Right atrium auricular region (tissue), 2 donors: ENCODE results near the gene ELMO1. TPM values are rescaled to one million over a fixed set of nuclear protein-coding genes. Genes with fewer than 3 reads are reported as not detected.

Experiments
- DNase-seq: peaks from one replicate; pipeline ENCODE4 v3.0.0-alpha.2; 2019; ENCODE audit warnings: low spot score
- H3K27ac ChIP-seq, 2 donors: fragments of 200-600 bp; sonication (generic); 1 replicate in 1 of 2; 2 replicates in 1 of 2; pipeline ENCODE4 v1.5.1; 2016 to 2019
- H3K27me3 ChIP-seq, 2 donors: fragments of 200-600 bp; sonication (generic); one replicate each; pipeline versions ENCODE4 v1.5.1 to v1.6.0; 2017 to 2019
- H3K36me3 ChIP-seq: fragments of 200-600 bp; sonication (generic); one replicate; pipeline ENCODE4 v1.5.1; 2016
- H3K4me1 ChIP-seq, 2 donors: fragments of 200-600 bp; sonication (generic); one replicate each; pipeline versions ENCODE4 v1.5.1 to v1.6.0; 2017 to 2019
- H3K4me3 ChIP-seq, 2 donors: fragments of 200-600 bp; sonication (generic); 1 replicate in 1 of 2; 2 replicates in 1 of 2; pipeline ENCODE4 v1.5.1; 2017 to 2019; ENCODE audit warnings: mild to moderate bottlenecking in 1 of 2, moderate library complexity in 1 of 2
- H3K9me3 ChIP-seq, 2 donors: fragments of 200-600 bp; sonication (generic); one replicate each; pipeline ENCODE4 v1.5.1; 2019
- total RNA-seq, 2 donors: library from RNA; depleted of rRNA; stranded (reverse); fragments of >200 nt; gene quantifications; one replicate each; pipeline ENCODE4 v1.1.0, GENCODE V29; 2016
- TF ChIP-seq, protein P1 (sequence below), 2 donors: fragments of 200-600 bp; sonication (generic); IDR thresholded peaks; one replicate each; pipeline ENCODE4 v1.5.1; 2019; ENCODE audit warnings: antibody characterized with exemption in 2 of 2

Gene ELMO1
- total RNA-seq, 2 donors from 2014 or later, result 24.4 to 45.1 TPM

DNA sequence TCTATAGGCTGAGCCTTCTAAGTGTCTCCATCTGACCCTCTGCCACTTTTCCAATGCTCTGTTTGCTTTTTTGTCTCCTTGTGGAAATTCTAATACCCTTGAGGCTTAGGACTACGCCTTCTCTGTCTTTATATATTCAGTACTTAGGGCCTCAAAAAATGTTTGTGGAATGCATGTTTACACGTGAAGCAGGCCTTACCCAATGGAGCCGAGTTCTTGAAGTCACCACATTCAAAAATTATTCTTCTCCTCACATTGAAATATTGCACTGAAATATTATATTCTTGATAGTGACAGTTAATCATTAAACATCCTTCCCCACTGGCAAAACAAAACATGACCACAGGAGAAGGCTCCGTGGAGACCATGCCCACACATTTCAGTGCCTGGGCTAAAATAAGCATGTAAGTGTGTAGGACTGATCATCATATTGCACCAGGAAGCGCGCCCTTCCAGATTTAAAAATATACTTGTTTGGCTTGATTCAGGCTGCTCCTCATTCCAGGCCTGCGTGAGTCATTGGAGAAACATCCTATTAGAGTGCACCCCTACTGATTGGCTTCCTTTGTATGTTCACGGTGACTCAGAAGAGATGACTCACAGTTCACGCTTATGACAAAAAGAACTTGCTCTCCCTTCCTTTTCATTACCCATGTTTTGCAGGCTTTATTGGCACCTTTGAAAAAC is 416.9 kb downstream of the ELMO1 start:
- H3K27ac ChIP-seq, result peak overlapping the region; percentile 70 to 87
- peaks cover 0 to 16% of the 10 kb centered on the region in 2 donors for H3K4me1 ChIP-seq
- DNase-seq, result peak; percentile 95
- H3K36me3 ChIP-seq, result no peaks in the 10 kb centered on the region
- H3K4me3 ChIP-seq, result no peak overlapping the region
- no peaks in the 10 kb centered on the region for H3K27me3 ChIP-seq
- TF ChIP-seq, protein P1, sequence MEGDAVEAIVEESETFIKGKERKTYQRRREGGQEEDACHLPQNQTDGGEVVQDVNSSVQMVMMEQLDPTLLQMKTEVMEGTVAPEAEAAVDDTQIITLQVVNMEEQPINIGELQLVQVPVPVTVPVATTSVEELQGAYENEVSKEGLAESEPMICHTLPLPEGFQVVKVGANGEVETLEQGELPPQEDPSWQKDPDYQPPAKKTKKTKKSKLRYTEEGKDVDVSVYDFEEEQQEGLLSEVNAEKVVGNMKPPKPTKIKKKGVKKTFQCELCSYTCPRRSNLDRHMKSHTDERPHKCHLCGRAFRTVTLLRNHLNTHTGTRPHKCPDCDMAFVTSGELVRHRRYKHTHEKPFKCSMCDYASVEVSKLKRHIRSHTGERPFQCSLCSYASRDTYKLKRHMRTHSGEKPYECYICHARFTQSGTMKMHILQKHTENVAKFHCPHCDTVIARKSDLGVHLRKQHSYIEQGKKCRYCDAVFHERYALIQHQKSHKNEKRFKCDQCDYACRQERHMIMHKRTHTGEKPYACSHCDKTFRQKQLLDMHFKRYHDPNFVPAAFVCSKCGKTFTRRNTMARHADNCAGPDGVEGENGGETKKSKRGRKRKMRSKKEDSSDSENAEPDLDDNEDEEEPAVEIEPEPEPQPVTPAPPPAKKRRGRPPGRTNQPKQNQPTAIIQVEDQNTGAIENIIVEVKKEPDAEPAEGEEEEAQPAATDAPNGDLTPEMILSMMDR (IDR thresholded peaks at IDR 0.05), result no peak
- H3K9me3 ChIP-seq, result no peaks in the 10 kb centered on the region

DNA sequence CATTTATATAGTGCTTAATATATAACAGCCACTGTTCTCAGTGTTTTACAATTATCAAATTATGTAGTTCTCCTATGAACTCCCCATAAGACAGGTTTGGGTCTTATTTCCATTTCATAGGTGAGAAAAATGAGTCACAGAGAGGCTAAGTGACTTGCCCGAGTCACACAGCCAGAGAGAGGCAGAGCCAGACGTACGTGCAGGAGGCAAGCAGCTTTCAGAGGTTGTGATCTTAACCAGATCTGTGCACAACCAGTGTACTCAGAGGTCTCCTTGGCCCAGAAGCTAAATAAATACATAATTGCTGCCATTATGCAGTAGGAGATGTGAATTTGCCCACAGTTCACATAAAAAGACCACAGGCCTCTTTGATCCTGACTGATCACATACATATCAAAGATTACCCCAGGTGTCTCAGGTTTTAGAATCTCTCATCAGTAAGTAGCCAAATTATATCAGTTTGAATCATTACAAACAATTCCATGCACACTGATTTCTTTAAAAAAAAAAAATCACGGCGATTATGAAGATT is 419.7 kb downstream of the ELMO1 start:
- no peaks in the 10 kb centered on the region for H3K36me3 ChIP-seq
- TF ChIP-seq, protein P1 (IDR thresholded peaks at IDR 0.05), result no peak
- no peak for DNase-seq
- H3K9me3 ChIP-seq, result no peaks in the 10 kb centered on the region
- H3K4me1 ChIP-seq, result peaks cover 0 to 16% of the 10 kb centered on the region in 2 donors
- no peak overlapping the region for H3K27ac ChIP-seq
- no peak overlapping the region for H3K4me3 ChIP-seq
- no peaks in the 10 kb centered on the region for H3K27me3 ChIP-seq

DNA sequence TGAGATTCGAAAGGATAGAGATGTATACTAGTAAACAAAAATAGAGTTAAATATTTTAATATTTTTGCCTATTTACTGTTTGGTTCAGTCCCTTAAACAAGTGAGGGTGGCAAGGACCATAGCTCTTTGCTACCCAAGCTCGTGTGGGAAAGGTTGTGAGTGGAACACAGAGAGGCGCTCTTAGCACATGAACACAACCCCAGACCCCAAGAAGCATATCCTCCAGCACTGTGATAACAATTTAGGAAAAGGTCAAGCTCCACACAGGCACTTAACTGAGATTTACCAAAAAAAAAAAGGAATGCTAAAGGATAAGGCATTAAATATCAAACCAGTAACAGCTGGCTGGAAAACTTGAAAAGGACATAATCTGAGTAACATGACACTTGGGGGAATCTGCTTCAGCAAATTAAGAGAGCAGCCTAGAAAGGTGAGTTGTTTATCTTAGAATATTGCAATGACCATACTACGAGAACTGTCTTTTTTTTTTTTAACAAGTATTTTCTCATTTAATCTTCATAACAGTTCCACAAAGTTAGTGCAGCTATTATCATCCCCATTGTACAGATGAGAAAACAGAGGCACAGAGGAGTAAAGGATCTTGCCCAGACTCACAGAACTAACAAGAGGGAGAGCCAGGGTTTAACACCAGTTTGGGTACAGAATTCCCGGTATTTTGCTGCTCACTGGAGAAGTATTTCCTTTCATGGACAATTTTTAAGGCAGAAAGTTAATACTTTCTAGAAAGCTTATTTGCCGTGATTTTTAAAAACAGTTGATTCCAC is 420.9 kb downstream of the ELMO1 start:
- Histone ChIP-seq H3K4me1 (peaks cover 0 to 14% of the 10 kb centered on the region in 2 donors), H3K4me3 (no peak overlapping the region)

DNA sequence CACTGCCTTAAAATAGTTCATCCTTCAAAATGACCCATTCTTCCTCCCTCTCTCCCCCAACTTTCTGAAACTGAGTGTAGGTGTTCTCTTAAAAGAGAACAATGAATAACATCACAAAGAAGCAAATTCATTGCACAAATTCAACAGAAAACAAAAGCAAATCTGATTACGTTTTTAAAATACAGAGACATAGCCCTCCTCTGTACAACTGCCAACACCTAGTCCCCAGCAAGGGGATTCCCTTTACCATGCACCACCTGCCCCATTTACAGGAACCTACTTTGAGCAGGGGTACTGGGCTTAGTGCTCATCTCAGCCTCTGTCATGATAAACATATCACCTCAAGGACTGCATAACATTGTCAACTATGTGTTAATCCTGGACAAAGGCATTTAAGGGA is 421.6 kb downstream of the ELMO1 start:
- H3K27ac ChIP-seq, result no peak overlapping the region
- H3K4me3 ChIP-seq, result no peak overlapping the region
- H3K9me3 ChIP-seq, result no peaks in the 10 kb centered on the region
- no peaks in the 10 kb centered on the region for H3K27me3 ChIP-seq
- DNase-seq, result no peak
- H3K36me3 ChIP-seq, result no peaks in the 10 kb centered on the region
- H3K4me1 ChIP-seq, result peaks cover 0 to 8% of the 10 kb centered on the region in 2 donors
- TF ChIP-seq, protein P1 (IDR thresholded peaks at IDR 0.05), result no peak

More for the DNA sequence above, 420.9 kb downstream of the ELMO1 start:
- no peaks in the 10 kb centered on the region for H3K9me3 ChIP-seq
- no peak overlapping the region for H3K27ac ChIP-seq
- no peak for DNase-seq
- no peaks in the 10 kb centered on the region for H3K27me3 ChIP-seq
- TF ChIP-seq, protein P1 (IDR thresholded peaks at IDR 0.05), result no peak
- H3K36me3 ChIP-seq, result no peaks in the 10 kb centered on the region

DNA sequence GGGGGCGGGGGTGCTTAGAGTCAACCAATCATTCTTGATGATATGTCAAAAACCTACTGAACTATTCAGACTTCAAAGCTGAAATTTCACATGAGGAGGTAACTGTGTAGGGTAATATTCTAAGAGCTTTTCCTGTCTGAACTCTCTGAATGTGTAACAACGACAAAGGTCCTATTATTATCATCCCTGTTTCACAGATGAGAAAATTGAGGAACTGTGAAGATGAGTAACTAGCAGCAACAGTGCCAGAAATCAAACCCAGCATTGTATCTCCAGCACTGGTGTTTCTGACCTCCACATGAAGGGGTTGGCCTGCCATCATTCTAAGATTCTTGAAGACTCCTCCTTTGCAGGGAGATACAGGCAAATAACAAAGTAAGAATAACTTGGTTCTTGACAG is 429.7 kb downstream of the ELMO1 start:
- DNase-seq, result no peak
- Histone ChIP-seq H3K27me3 (no peaks in the 10 kb centered on the region), H3K36me3 (no peaks in the 10 kb centered on the region), H3K4me1 (no peaks in the 10 kb centered on the region), H3K27ac (no peak overlapping the region), H3K9me3 (no peaks in the 10 kb centered on the region), H3K4me3 (no peak overlapping the region)
- TF ChIP-seq, protein P1 (IDR thresholded peaks at IDR 0.05), result no peak
